Immature natural killer cell (primary cell): ENCODE data around the gene ENPP7. TPM values are rescaled to one million over a fixed set of nuclear protein-coding genes. Genes with fewer than 3 reads are reported as not detected.
"Not testable (repeated sequence)": the region's sequence is repeated elsewhere in the genome, so short reads cannot be mapped to it uniquely, and the experiment has no call there.

Source experiments
- DNase-seq, 3 donors: peaks; one replicate each; pipeline ENCODE4 v3.0.0; 2022; ENCODE audit warnings: mixed read lengths in 1 of 3
- H3K27ac Mint-ChIP-seq, 6 donors: one replicate each; pipeline ENCODE4 v1.8.0; 2020; ENCODE audit warnings: mixed read lengths in 6 of 6, mild to moderate bottlenecking in 5 of 6, inconsistent platforms in 4 of 6, moderate library complexity in 3 of 6
- H3K27me3 Mint-ChIP-seq, 3 donors: one replicate each; pipeline ENCODE4 v1.8.0; 2020 to 2021; ENCODE audit warnings: low read depth in 3 of 3, mild to moderate bottlenecking in 3 of 3, mixed read lengths in 3 of 3, moderate library complexity in 3 of 3, inconsistent platforms in 1 of 3
- H3K36me3 Mint-ChIP-seq, 3 donors: one replicate each; pipeline ENCODE4 v1.8.0; 2020; ENCODE audit warnings: mixed read lengths in 3 of 3, inconsistent platforms in 2 of 3, mild to moderate bottlenecking in 2 of 3
- H3K4me1 Mint-ChIP-seq, 2 donors: one replicate each; pipeline ENCODE4 v1.8.0; 2020; ENCODE audit warnings: inconsistent platforms in 2 of 2, mild to moderate bottlenecking in 2 of 2, mixed read lengths in 2 of 2, moderate library complexity in 1 of 2
- H3K4me3 Mint-ChIP-seq, 5 donors: one replicate each; pipeline ENCODE4 v1.8.0; 2020; ENCODE audit warnings: mild to moderate bottlenecking in 5 of 5, mixed read lengths in 5 of 5, inconsistent platforms in 3 of 5, moderate library complexity in 3 of 5
- H3K9me3 Mint-ChIP-seq, 6 donors: one replicate each; pipeline ENCODE4 v1.8.0; 2020; ENCODE audit warnings: mild to moderate bottlenecking in 6 of 6, mixed read lengths in 6 of 6, inconsistent platforms in 4 of 6, moderate library complexity in 3 of 6
- polyA plus RNA-seq, 3 donors: library from polyadenylated mRNA; unstranded; fragments of 300-500 nt; fragmentation: Illumina TruSeq; gene quantifications; one replicate each; pipeline ENCODE4 v1.2.3, GENCODE V29; 2021

The ENPP7 gene
- polyA plus RNA-seq, 3 donors from 2014 or later: 0.16 to 0.22 TPM; not detected in 1

DNA sequence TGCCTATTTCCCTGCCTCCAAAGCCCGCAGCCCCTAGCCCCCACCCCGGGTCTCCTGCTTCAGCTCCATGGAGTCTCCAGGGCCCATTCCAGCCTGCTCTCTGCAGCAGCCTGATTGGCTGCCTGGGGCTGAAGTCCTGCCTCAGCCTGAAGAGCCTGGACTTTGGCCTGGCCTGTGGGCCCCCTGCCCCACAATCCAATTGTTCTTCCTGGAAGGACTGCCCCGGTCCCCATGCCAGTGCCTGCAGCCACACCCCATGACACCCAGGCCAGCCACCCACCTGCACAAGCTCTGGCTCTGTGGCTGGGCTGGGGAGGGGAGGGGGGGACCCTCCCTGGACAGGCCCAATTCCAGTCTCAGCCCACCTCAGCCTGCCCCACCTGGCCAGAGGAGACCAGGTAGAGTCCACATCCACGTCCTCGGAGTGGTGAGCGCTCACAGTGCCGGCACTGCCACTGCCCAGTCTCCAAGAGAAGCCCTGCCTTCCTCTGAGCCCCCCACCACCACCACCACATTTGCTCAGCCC lies 12.3 kb downstream of the ENPP7 start:
- H3K9me3 Mint-ChIP-seq: no peaks in the 10 kb centered on the region
- no peak overlapping the region for H3K4me3 Mint-ChIP-seq
- no peak for DNase-seq
- H3K27me3 Mint-ChIP-seq: peaks cover 15 to 17% (median 15%) of the 10 kb centered on the region in 3 donors
- no peaks in the 10 kb centered on the region for H3K36me3 Mint-ChIP-seq
- no peak overlapping the region for H3K27ac Mint-ChIP-seq
- H3K4me1 Mint-ChIP-seq: peaks cover 4 to 10% of the 10 kb centered on the region in 2 donors

DNA sequence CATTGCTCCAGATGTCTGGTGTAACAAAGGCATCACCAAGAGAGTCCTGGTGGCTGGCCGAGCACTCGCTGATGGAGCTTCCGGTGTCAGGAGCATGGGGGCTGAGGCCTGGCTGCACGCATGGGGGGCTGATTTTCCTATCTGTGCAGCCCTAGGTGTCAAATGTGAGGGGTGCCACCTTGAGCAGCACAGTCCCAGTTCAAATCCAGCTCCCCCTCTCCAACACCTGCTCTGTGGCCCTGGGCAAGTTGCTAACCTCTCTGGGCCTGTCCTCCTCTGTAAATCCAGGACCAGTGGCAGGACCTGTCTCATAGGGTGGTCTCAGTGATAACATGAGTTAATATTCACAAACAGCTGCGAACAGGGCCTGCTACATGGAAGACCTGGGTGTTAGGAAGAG lies 12.9 kb downstream of the ENPP7 start:
- Mint-ChIP-seq H3K4me1 (peaks cover 4 to 10% of the 10 kb centered on the region in 2 donors), H3K36me3 (no peaks in the 10 kb centered on the region), H3K9me3 (no peaks in the 10 kb centered on the region), H3K27ac (no peak overlapping the region), H3K27me3 (peaks cover 15 to 17% (median 15%) of the 10 kb centered on the region in 3 donors), H3K4me3 (no peak overlapping the region)
- no peak for DNase-seq

GRCh38 chr17:79745641-79746105 lies 14.9 kb downstream of the ENPP7 start:
- Mint-ChIP-seq H3K27ac (no peak overlapping the region), H3K4me3 (peak overlapping the region in 4 of 5 donors; percentile 5 to 50 (median 37)), H3K4me1 (peaks cover 4 to 10% of the 10 kb centered on the region in 2 donors), H3K9me3 (no peaks in the 10 kb centered on the region), H3K27me3 (peaks cover 8 to 22% (median 14%) of the 10 kb centered on the region in 3 donors), H3K36me3 (no peaks in the 10 kb centered on the region)
- no peak for DNase-seq

GRCh38 chr17:79746889-79747507 lies 16.3 kb downstream of the ENPP7 start:
- peak overlapping the region in 1 of 5 donors; percentile 33 for H3K4me3 Mint-ChIP-seq
- H3K27me3 Mint-ChIP-seq: peaks cover 10 to 27% (median 15%) of the 10 kb centered on the region in 3 donors
- DNase-seq: no peak
- peaks cover 4 to 10% of the 10 kb centered on the region in 2 donors for H3K4me1 Mint-ChIP-seq
- H3K27ac Mint-ChIP-seq: no peak overlapping the region
- H3K9me3 Mint-ChIP-seq: no peaks in the 10 kb centered on the region
- no peaks in the 10 kb centered on the region for H3K36me3 Mint-ChIP-seq

- peaks cover 10 to 27% (median 15%) of the 10 kb centered on the region in 3 donors for H3K27me3 Mint-ChIP-seq
- no peak overlapping the region for H3K27ac Mint-ChIP-seq
- H3K36me3 Mint-ChIP-seq: no peaks in the 10 kb centered on the region
- H3K4me3 Mint-ChIP-seq: no peak overlapping the region
- peaks cover 4 to 10% of the 10 kb centered on the region in 2 donors for H3K4me1 Mint-ChIP-seq
- no peaks in the 10 kb centered on the region for H3K9me3 Mint-ChIP-seq
- no peak for DNase-seq
Observed at GRCh38 chr17:79747508-79748294, 17.0 kb downstream of the ENPP7 start.

DNA sequence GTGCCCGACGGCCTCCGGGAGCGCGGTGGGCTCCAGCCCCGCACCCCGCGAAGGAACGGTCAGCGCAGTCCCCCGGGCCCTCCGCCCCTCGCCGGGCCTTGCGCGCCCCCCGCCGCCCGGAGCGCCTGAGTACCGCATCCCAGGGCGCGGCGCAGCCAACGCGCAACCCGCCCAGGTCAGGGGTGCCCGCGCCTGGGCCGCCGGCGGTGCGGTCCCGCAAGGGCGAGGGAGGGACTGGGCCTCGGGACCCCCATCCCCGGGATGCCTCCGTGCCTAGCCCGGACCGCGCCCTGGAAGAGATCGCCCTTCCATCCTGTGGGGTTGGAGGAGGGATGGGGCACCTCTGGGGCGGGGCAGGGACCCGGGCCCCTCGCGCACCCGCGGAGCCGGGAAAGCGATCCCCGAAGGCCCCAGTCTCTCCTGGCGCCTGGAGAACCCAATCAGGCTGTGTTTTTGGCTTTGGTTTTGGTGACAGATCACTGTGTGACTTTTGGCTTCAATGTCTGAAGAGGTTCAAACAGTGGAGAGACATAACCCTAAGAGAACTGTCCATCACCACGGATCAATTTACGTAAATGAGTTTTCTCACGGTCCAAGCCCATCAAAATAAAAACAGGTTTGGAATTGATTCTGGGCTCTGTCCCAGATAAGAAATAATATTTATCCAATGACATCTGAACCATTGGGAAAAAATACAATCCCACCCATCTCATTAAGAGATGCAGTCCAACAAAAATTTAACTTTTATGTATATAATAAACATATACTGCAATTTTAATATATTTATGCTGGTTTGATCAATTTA lies 17.8 kb downstream of the ENPP7 start:
- H3K36me3 Mint-ChIP-seq: no peaks in the 10 kb centered on the region
- no peak overlapping the region for H3K27ac Mint-ChIP-seq
- H3K9me3 Mint-ChIP-seq: no peaks in the 10 kb centered on the region
- no peak for DNase-seq
- peaks cover 4 to 10% of the 10 kb centered on the region in 2 donors for H3K4me1 Mint-ChIP-seq
- no peak overlapping the region for H3K4me3 Mint-ChIP-seq
- H3K27me3 Mint-ChIP-seq: peaks cover 10 to 29% (median 18%) of the 10 kb centered on the region in 3 donors

- Mint-ChIP-seq H3K36me3 (no peaks in the 10 kb centered on the region), H3K4me1 (peaks cover 4 to 10% of the 10 kb centered on the region in 2 donors), H3K9me3 (no peaks in the 10 kb centered on the region), H3K27ac (no peak overlapping the region), H3K4me3 (no peak overlapping the region), H3K27me3 (peaks cover 10 to 28% (median 19%) of the 10 kb centered on the region in 3 donors)
- DNase-seq: no peak
Observed at GRCh38 chr17:79749156-79749815, 18.5 kb downstream of the ENPP7 start.

DNA sequence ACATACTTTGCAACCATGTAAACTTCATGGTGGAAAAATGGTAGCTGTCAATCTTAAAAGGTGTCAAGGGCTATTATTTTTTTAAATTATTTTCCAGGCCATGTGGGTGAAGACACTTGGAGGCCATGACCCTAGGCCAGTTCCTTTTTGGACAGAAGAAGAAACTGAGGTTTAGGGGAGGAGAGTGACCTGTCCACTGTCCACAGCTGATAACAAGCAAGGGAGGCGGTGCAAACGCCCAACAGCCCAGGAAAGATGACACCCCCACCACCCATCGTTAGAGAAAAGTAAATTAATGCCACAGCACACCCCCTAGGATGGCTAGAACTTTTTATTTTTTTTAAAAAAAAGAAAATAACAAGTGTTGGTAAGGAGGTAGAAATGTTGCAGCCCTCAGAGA lies 19.2 kb downstream of the ENPP7 start:
- H3K27me3 Mint-ChIP-seq: peaks cover 10 to 28% (median 19%) of the 10 kb centered on the region in 3 donors

GRCh38 chr17:79750650-79751545 lies 20.2 kb downstream of the ENPP7 start:
- Mint-ChIP-seq H3K36me3 (no peaks in the 10 kb centered on the region), H3K27me3 (peaks cover 10 to 24% (median 16%) of the 10 kb centered on the region in 3 donors), H3K4me1 (peaks cover 0 to 4% of the 10 kb centered on the region in 2 donors), H3K9me3 (no peaks in the 10 kb centered on the region), H3K4me3 (no peak overlapping the region), H3K27ac (no peak overlapping the region)
- no peak for DNase-seq

More for the DNA sequence above, 19.2 kb downstream of the ENPP7 start:
- no peak for DNase-seq
- Mint-ChIP-seq H3K27ac (no peak overlapping the region), H3K36me3 (no peaks in the 10 kb centered on the region), H3K4me3 (no peak overlapping the region), H3K4me1 (peaks cover 4 to 10% of the 10 kb centered on the region in 2 donors), H3K9me3 (no peaks in the 10 kb centered on the region)

- H3K4me1 Mint-ChIP-seq: no peaks in the 10 kb centered on the region
- DNase-seq: no peak
- no peak overlapping the region for H3K4me3 Mint-ChIP-seq
- no peaks in the 10 kb centered on the region for H3K9me3 Mint-ChIP-seq
- H3K27ac Mint-ChIP-seq: no peak overlapping the region
- H3K27me3 Mint-ChIP-seq: peaks cover 6 to 23% (median 13%) of the 10 kb centered on the region in 3 donors
- H3K36me3 Mint-ChIP-seq: no peaks in the 10 kb centered on the region
Observed at GRCh38 chr17:79752175-79752574, 21.4 kb downstream of the ENPP7 start.

GRCh38 chr17:79754370-79754769 lies 23.6 kb downstream of the ENPP7 start:
- Mint-ChIP-seq H3K9me3 (no peaks in the 10 kb centered on the region), H3K36me3 (no peaks in the 10 kb centered on the region), H3K27ac (no peak overlapping the region), H3K4me3 (no peak overlapping the region), H3K4me1 (no peaks in the 10 kb centered on the region), H3K27me3 (peaks cover 9 to 17% (median 13%) of the 10 kb centered on the region in 3 donors)
- no peak for DNase-seq

DNA sequence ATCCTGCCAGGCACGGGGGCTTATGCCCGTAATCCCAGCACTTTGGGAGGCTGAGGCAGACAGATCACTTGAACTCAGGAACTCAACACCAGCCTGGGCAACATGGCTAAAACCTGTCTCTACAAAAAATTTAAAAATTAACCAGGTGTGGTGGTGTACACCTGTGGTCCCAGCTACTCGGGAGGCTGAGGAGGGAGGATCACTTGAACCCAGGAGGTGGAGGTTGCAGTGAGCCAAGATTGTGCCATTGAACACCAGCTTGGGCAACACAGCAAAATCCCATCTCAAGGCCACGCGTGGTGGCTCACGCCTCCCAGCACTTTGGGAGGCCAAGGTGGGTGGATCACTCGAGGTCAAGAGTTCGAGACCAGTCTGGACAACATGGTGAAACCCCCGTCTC lies 24.2 kb downstream of the ENPP7 start:
- not testable (repeated sequence) for H3K27ac Mint-ChIP-seq, H3K36me3 Mint-ChIP-seq
- peaks cover 6 to 13% (median 9%) of the 10 kb centered on the region in 3 donors for H3K27me3 Mint-ChIP-seq

More for the DNA sequence above, 24.2 kb downstream of the ENPP7 start:
- not testable (repeated sequence) for DNase-seq, H3K4me1 Mint-ChIP-seq, H3K9me3 Mint-ChIP-seq, H3K4me3 Mint-ChIP-seq
